ENCODE results near the gene SPRR2A. TPM values are rescaled to one million over a fixed set of nuclear protein-coding genes. Genes with fewer than 3 reads are reported as not detected.

The SPRR2A gene
- total and polyA plus RNA-seq, 2 of the 13 experiments (the other 11 are each of a cell fraction or from before 2014, with no cell fraction given) = not detected

DNA sequence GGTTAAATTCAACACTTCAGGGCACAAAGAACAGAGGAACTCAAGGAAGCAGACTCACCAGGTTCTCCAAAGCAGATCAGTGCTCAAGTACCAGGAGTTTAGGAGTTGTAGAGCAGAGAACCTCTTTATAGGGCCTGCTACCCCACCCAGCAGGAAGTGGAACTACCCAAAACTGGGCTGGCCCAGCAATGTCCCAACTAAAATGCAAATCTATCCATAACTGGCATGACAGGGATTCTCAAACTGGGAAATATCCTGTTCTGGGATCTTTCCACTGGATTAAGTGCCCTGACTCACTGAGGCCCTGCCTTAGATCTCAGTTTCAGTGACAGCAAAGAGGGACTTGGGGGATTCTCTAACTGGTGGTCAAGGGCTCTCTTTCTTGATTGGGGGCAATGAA, 37.1 kb upstream of the SPRR2A start, which contains the start of gene SPRR2E:
Gene SPRR2E, minus strand, starts transcription at position 101 of the 400 bp plus-strand sequence. CDS start 775 bp downstream, outside the sequence.
- in situ Hi-C loops (cut with HindIII; ENCODE audit: extremely low pct_ligation_motif_present, low pct_unique_long_range_greater_than_20kb) = no loop called here
- H3K4me2 ChIP-seq (ENCODE audit: low read depth, low read length) = no peak within 1 kb of the TSS
- H3K4me1 ChIP-seq (ENCODE audit: insufficient read depth, low read length) = no peaks in the 10 kb centered on the region
- CTCF ChIA-PET (ENCODE audit: low intra/inter-chr PET ratio, low total read pairs) = no interaction called here
- no peak within 1 kb of the TSS for H3K9ac ChIP-seq (ENCODE audit: insufficient read depth, low read depth, low read length)
- TF ChIP-seq FOSL2 (CRISPR knock-in tag; IDR thresholded peaks at IDR 0.05) (no peak), RFX1 (IDR thresholded peaks at IDR 0.05) (no peak), ZNF598 (CRISPR knock-in tag; IDR thresholded peaks at IDR 0.05; ENCODE audit: borderline replicate concordance) (no peak), MEF2D (CRISPR knock-in tag; IDR thresholded peaks at IDR 0.05) (no peak), ZNF263 (CRISPR knock-in tag; IDR thresholded peaks at IDR 0.05) (no peak), ZFP36L2 (CRISPR knock-in tag; IDR thresholded peaks at IDR 0.05) (no peak), ZNF766 (CRISPR knock-in tag; IDR thresholded peaks at IDR 0.05; ENCODE audit: borderline replicate concordance) (no peak), NFE2 (CRISPR knock-in tag; IDR thresholded peaks at IDR 0.05) (no peak)
- TF ChIP-seq, protein P1, sequence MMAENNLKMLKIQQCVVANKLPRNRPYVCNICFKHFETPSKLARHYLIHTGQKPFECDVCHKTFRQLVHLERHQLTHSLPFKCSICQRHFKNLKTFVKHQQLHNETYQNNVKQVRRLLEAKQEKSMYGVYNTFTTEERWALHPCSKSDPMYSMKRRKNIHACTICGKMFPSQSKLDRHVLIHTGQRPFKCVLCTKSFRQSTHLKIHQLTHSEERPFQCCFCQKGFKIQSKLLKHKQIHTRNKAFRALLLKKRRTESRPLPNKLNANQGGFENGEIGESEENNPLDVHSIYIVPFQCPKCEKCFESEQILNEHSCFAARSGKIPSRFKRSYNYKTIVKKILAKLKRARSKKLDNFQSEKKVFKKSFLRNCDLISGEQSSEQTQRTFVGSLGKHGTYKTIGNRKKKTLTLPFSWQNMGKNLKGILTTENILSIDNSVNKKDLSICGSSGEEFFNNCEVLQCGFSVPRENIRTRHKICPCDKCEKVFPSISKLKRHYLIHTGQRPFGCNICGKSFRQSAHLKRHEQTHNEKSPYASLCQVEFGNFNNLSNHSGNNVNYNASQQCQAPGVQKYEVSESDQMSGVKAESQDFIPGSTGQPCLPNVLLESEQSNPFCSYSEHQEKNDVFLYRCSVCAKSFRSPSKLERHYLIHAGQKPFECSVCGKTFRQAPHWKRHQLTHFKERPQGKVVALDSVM (CRISPR knock-in tag; IDR thresholded peaks at IDR 0.05) = no peak
- TF ChIP-seq, protein P2, sequence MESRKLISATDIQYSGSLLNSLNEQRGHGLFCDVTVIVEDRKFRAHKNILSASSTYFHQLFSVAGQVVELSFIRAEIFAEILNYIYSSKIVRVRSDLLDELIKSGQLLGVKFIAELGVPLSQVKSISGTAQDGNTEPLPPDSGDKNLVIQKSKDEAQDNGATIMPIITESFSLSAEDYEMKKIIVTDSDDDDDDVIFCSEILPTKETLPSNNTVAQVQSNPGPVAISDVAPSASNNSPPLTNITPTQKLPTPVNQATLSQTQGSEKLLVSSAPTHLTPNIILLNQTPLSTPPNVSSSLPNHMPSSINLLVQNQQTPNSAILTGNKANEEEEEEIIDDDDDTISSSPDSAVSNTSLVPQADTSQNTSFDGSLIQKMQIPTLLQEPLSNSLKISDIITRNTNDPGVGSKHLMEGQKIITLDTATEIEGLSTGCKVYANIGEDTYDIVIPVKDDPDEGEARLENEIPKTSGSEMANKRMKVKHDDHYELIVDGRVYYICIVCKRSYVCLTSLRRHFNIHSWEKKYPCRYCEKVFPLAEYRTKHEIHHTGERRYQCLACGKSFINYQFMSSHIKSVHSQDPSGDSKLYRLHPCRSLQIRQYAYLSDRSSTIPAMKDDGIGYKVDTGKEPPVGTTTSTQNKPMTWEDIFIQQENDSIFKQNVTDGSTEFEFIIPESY (CRISPR knock-in tag; IDR thresholded peaks at IDR 0.05) = no peak
- TF ChIP-seq, protein P3, sequence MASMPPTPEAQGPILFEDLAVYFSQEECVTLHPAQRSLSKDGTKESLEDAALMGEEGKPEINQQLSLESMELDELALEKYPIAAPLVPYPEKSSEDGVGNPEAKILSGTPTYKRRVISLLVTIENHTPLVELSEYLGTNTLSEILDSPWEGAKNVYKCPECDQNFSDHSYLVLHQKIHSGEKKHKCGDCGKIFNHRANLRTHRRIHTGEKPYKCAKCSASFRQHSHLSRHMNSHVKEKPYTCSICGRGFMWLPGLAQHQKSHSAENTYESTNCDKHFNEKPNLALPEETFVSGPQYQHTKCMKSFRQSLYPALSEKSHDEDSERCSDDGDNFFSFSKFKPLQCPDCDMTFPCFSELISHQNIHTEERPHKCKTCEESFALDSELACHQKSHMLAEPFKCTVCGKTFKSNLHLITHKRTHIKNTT (CRISPR knock-in tag; IDR thresholded peaks at IDR 0.05) = no peak
- no peak for FAIRE-seq
- no peak within 1 kb of the TSS for H3K27ac ChIP-seq (ENCODE audit: extremely low read length, insufficient read depth, low read length)
- no peak within 1 kb of the TSS for H3K4me3 ChIP-seq (replicated peaks in 1 of 3; ENCODE audit: insufficient read depth in 1 of 3, low read depth in 2 of 3, low read length in 3 of 3)
- no peak for DNase-seq (ENCODE audit: low spot score)
- no TSS peak for BruUV-seq (replicated peaks)
- H3K9me3 ChIP-seq (ENCODE audit: low read length) = no peaks in the 10 kb centered on the region
- H3K27me3 ChIP-seq (ENCODE audit: control insufficient read depth in 1 of 2, insufficient read depth in 2 of 2, low read length in 2 of 2) = no peaks in the 10 kb centered on the region
- no peaks in the 10 kb centered on the region for H3K79me2 ChIP-seq (ENCODE audit: insufficient read depth, low read length)
- no peak within 1 kb of the TSS for H2AFZ ChIP-seq (ENCODE audit: low read length)
- intact Hi-C loops (cut with micrococcal nuclease; ENCODE audit: unreplicated experiment) = no loop called here
- no peaks in the 10 kb centered on the region for H4K20me1 ChIP-seq (ENCODE audit: insufficient read depth, low read length)
- ATAC-seq = no peak
- POLR2A ChIA-PET = no interaction called here
- no peaks in the 10 kb centered on the region for H3K36me3 ChIP-seq (replicated peaks in 1 of 2; ENCODE audit: control insufficient read depth in 1 of 2, insufficient read depth in 2 of 2, low read length in 2 of 2)

All from HepG2 (cell line).